AG20443 (cell line): Measurements from ENCODE around the gene MGAT3.

Source experiments
- DNase-seq: peaks from one replicate; pipeline ENCODE4 v3.0.0; 2012; ENCODE audit warnings: low spot score, mixed read lengths

Gene MGAT3

DNA sequence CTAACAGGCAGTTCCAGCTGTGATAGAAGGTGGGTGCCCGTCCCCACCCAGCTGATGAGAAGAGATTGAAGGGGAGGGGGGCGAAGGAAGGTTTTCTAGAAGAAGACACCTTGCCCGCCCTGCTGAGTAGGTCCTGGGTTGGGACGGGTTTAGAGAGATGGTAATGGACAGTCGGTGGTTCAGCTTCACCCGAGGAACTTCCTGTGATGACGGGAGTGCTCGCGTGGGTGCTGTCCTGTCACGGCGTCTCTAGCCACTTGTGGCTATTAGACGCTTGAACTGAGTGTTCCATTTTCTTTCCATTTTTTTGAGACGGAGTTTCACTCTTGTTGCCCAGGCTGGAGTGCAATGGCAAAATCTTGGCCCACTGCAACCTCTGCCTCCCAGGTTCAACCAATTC, 27.6 kb upstream of the MGAT3 start:
- DNase-seq = no peak

DNA sequence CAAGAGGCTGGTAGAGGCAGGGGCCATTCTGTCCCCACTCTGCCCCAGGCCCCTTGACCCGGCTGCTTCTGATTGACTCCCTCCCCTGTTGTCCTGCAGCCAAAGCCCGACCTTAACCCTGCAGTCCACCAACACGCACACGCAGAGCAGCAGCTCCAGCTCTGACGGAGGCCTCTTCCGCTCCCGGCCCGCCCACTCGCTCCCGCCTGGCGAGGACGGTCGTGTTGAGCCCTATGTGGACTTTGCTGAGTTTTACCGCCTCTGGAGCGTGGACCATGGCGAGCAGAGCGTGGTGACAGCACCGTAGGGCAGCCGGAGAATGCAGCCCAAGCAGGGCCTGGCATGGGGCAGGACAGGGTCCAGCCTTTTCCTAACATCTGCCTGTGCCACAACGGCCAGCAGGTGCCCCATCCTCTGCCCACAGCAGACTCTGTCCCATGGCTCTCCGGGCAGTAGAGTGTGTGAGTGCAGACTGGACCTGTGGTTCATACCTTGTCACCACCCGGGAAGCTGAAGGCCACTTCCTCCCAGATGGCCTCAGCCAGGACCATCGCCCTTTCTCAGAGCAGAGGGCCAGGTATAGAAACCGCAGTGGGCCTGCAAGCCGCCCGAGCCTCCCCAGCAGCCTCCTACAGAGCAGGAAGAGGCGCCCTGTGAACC, 26.8 kb upstream of the MGAT3 start:
- DNase-seq = no peak

DNA sequence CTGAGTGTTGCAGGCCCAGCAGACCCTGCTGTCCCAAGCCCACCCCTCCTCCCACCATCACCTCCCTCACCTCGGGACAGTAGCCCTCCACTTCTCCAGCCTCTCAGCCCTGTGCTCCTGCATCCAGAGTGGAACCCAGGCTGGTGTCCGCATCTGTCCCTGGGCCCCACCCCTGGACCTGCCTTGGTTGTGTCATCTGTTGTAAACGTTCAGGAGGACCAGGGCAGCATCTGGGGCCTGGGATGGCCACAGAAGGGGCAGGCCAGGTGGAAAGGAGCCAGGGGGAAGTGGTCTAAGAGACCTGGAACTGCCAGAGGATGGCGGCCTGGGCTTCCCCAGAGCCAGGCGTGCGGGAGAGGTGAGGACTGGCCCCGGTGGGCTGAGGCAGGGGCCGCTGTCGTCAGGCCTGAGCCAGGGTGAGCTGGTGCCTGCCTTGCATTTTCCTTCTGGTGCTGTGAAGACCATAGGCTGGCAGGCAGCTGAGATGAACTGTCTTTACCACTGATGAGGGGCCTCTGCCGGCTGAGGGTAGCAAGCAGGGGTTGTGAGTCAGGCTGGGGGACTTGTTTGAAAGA, 26.1 kb upstream of the MGAT3 start:
- DNase-seq = no peak

DNA sequence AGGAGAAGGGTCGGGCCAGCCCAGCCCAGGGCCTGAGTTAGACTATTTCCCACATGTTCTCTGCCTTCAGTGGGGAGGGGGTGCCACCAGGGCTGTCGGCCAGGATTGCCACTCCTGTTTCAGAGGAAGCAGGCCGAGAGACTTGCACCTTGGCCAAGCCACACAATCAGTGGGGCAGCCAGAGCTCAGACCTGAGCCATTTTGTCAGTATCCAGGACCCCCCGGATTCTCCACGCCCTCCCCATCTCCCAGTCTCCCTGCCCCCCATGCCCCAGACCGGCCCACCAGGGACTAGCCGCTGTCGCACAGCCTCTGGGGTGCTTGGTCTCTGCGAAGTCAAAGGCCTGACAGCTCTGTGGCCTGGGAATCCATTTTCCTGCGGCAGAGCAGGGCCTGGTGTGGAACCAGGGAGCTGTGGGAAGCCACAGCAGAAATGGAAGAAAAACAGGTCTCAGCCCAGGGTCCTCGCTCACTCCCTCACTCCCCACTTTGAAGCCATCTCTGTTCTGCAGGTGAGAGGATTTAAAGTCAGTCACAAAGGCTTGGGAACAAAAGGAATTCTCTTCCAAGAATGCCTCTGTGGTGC, 25.5 kb upstream of the MGAT3 start:
- DNase-seq = no peak

DNA sequence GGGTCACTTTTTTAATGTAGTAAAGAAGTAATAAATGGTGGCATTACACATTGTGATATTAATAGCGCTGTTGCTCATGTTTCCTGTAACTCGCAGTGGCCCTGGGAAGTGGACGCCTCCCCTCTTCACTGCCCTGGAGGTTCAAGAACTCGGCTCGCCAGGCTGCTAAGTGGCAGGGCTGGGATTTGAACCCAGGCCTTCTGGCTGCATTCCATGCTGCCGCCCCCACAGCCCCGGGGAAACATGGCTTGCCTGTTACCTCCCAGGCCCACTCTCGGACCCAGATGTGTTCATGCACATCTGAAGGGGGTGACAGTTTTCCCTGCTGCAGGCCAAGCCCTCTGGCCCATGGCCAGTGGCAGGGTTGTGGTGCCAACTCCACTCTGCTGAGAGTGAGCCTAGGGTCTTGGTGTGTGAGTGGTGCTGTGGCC, 25.0 kb upstream of the MGAT3 start:
- no peak for DNase-seq

DNA sequence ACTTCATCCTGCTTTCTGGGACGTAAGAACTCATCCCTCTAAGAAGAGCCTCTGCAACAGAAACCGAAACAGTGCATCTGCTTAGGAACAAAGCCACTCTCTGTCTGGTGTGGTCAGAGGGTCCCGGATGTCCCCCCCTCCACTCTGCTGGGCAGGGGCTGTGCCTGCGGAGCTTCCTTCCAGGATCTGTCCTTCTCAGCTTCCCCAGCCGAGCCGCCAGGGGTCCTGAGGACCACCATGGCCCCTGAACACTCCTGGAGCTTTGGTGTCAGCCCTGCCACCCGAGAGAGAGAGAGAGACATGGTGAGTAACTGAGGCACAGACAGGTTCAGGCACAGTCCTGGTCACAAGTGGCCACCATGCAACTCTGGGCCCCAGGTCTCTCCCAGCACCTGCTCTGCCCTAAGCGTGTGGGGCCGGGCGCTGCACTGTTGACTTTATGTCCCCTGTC, 24.4 kb upstream of the MGAT3 start:
- DNase-seq = no peak

DNA sequence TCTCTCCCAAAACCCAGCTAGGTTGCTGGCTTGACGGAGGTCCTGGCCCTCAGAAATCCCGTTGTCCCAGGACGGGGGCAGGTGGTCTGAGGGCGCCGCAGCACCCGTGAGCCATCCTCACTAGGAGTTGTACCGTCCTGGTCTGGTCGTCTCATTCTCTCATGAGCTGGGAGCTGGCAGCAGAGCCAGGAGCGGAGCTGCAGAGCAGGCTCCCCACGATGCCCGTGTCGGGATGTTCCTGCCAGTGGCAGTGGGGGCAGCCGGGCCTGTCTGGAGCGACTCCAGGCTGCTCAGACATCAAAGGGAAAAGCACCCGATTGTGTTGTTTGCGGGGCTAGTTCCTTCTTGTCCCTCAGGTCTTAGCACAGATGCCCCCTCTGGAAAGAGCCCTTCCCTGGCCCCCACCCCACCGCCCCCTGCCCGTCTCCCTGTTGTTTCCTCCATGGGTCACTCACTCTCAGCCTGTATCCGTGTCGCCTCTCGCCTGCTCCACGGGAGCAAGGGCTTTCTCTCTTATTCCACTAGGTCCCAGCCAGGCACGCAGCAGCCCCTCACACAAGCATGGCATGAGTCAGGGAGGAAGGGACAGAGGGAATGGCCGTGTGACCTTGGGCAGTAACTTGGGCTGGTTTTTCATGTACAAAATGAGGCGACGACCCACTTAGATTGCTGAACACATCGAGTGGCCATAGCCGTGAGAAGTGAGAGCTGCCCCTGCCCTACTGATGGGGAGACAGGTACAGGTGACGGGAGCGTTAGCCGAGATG, 23.2 kb upstream of the MGAT3 start:
- no peak for DNase-seq

DNA sequence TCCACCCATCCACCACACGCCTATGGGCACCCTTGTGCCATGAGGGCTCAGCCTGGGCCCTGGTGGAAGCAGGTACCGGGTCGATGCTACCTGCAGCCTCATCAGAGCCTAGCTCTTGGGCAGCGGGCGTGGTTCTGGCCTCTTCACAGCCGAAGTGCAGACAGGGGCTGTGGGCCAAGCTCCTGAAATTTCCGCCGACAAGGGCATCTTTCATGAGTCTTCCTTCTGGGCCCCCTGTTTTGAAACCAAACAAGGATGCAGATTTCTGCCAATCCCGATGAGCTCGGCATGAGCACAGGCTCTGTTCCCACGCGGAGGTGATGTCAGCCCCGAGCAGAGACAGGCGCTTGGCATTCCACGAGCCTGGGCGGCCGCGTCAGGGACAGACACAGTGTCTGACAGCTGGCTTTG, 22.6 kb upstream of the MGAT3 start:
- no peak for DNase-seq

DNA sequence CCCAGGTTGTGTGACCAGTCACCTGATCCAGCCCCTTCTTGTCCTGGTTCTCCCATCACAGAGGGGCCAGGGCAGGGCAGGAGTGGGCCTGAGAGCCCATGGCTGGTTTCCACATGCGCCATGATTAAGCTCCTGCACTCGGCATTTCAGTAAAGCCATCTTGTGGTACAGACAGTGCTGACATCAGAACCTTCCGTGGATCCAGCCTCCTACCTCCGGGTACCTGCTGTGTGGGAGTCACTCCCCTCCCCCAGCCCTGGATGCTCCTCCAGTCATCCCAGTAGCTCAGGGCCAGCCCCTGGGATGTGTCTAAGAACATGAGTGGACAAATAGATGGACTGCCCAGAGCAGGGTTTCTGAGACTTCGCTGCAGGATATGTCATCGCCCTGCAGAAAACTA, 22.1 kb upstream of the MGAT3 start:
- no peak for DNase-seq

DNA sequence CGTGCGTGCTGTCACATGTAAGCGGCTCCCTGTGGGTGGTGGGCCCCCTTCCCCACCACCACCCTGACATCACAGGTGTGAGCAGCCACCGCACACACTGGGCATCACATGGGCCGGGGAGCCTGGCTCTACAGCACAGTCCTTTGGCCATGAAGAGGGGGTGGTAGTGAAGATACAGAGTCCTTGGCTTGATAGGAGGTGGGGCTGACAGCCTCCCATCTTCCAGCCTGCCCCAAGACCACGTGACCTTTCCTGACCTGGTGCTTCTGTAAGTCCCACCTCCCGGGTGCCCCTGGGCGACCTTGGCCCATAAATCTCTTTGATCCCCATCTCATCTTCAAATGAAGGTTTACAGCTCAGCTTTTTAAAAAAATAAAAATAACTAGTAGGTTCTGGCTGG, 21.2 kb upstream of the MGAT3 start:
- DNase-seq = no peak

DNA sequence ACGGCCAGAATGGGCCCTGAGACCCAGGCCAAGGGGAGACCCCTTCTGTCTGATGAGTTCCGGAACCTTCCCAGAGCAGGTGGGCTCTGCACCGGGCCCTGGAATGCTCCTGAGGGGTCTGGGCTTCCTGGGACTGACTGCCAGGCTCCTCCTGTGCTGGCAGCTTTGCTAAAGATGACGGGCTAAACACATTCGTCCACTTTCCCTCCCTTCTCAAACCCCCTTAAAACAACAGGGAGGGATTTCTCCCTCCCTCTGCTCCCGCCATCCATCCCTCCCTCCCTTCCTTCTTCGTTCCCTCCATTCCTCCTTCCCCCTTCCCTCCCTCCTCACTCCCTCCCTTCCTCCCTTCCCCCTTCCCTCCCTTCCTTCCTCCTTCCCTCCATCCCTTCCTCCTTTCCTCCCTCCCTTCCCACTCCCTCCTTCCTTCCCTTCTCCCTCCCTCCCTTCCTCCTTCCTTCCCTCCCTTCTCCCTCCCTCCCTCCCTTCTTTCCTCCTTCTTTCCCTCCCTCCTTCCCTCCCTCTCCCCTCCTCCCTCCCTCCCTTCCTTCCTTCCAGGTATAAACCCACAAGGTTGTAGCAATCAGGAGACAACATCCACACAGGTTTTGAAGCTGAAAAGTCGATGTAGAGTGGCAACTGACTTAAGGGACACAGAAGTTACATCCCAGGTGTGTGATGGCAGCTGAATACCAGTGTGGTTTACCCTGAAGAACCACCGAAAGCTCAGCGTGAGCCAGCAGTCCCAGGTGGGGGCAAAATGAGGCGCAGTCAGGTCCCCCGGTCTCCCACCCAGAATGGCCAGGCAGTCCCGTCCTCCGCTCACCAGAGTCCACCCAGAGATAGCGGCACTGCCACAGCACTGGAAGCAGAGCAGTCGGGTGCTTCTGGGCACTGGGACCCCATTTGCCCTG, 18.8 kb upstream of the MGAT3 start:
- no peak for DNase-seq

DNA sequence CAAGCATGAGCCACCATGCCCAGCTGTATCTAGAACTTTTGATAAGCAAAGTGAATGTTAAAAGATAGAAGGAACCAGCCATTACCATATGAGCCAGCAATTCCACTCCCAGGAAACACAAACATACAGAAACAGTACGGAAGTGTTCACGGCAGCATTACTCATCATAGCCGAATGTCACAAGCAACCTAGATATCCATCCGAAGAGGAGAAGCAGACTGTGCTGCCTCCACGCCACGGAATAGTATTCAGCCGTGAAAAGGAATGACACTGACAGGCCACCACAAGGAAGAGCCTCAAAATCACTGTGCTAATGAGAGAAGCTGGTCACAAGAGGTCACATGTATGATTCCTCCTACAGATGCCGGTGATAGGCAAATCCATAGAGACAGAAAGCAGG, 17.6 kb upstream of the MGAT3 start:
- no peak for DNase-seq

DNA sequence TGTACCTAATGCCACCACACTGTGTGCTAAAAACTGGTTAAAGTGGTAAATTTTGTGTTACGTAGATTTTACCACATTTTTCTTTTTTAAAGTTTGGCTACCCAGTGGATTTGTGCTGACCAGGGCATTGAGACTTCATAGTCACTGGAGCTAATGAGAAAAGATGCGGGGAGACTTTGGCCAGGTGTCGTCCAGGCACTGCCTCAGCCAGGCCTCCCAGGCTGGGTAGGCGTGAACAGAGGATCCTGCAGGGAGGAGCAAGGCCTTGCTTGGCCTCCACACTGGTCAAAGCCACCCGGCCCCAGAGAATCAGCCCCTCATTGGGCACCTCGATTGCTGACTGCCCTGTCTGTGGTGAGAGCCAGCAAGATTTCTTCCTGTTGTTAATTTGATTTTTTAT, 13.4 kb upstream of the MGAT3 start:
- DNase-seq = no peak

DNA sequence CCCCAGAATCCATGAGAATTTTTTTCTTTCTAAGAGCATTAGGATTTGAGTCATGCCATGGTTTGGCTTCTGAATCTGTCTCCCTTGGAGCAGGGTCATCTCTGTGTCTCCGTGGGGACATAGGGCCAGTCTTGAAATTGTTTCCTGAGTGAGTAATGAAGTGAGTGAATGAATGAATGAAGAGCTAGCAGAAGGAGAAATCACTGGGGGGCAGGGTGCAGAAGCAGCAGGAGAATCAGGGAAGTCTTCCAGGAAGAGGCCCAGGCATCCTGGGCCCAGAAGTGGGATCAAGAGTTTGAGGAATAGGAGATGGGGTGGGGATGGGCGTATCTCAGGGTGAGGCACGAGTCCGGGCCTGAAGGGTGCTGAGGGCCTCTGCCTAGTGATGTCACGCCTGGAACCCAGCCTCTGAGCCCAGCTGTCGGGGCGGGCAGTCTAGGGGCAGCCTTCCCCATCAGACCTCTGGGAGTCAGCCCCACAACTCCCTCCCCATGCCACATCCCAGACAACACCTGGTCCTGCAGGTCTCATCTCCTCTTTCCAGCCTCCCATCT, 12.5 kb upstream of the MGAT3 start:
- DNase-seq = no peak

DNA sequence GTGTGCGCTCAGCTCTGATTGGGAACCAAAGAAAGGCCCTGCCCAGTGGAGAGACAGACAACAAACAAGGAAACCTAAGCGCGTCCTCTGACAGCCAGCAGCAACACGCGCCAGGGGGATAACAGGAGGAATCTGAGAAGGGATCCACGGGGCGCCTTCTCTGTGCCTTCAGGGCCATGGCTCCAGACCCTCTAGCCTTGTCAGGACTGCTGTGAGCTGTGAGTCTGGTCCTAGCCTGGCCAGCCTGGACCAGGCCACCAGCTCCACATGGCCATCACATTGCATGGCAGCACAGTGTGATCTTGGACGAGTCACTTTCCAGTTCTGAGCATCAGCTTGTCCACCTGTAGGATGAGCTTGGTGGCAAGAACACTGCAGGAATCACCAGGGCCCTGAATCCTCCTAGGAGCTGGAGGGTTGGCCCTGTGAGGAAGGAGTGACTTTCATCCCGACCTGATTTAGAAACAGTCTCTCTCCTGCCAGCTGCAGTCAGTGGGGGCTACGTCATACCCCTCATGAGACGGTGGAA, 11.8 kb upstream of the MGAT3 start:
- no peak for DNase-seq

DNA sequence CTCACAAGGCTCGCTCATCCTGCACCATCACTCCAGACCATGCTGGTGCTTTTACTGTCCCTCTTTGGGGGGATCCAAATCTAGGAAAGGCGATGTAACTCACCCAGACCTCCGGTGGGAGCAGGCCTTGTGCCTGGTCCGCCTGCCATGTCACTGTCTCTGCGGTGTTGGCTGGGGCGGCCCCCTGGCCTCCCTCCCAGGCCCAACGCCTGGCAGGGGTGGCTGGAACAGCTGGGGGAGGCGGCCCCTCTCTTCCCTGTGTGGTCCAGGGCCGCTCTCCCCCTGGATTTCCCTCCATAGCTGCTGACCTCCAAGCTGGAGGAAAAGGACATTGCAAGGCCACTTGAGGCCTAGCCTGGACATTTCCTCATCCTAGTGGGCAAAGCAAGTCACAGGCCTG, 11.1 kb upstream of the MGAT3 start:
- no peak for DNase-seq

DNA sequence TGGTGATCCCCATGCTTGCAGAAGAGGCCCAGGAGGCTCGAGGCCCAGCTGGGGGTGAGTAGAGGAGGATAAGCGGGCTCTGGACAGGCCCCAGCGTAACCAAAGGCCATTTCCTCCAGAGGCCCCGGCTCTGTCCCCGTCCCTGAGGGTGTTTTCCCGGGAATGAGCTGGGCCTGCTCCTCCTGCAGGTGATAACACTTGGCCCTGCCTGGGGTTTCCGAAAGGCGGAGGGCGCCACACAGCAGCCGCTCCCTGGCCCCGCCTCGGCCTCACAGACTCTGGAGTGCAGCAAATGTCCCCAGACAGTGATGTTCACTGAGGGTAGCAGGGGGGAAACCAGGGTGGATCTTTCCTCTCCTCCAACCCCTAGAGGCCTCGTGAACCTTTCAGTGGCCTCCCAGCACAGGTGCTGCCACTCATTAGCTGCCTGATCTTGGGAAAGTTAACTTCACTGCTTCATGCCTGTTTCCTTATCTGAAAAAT, 10.5 kb upstream of the MGAT3 start:
- no peak for DNase-seq

DNA sequence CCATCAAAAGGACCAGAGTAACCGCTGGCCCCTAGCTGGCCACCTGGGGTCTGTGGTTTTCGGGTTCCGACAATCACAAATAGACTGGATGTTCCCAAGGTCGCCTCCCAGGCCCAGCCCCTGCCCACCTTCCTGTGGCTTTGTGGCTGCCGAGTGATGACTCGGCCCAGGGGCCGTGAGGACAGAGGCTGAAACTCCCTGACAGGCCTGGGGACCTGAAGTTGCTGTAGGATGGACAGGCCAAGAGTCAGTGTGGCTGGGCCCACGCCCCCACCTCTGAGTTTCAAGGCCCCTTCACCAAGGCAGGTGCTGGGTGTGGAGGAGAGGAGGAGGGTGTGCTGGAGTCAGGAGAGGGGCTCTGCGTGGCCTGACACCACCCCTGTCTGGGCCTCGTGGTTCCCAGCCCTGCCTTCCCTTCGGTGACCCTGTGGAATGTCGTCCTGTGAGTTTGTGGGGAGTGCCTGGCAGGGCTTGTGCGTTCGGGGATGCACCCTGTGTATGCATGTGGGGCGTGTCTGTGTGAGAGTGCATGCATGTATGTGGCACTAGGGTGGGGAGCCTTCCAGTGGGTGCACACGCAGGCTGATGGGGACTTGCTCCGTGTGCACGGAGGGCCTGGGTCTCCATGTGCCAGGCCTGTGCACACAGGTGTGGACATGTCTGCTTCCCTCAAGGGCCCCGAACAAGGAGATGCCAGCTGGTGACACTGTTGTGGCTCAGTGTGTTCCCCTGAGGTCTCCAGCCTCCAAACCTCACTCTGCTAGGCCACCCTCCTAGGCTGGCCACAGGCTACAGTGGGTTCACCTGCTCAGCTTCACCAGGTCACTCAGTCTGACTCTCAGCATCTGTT, 8.4 kb upstream of the MGAT3 start:
- DNase-seq = no peak

DNA sequence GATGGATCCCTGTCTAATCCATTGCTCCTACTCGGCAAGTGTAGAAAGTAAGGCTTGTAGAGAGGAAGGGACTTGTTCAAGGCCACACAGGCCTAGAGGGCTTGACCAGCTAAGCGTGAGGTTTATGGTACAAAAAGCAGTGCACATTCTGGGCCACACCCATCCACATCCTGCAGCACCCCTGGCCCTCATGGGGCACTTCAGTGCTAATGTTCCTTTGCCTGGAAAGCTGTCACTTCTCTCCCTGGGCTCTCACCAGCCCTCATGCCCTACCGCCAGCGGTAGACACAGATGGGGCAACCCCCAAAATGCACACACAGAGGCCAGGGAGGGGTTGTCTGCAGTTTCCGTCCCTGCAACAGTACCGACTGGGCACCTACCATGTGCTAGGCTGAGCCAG, 7.1 kb upstream of the MGAT3 start:
- DNase-seq = no peak

DNA sequence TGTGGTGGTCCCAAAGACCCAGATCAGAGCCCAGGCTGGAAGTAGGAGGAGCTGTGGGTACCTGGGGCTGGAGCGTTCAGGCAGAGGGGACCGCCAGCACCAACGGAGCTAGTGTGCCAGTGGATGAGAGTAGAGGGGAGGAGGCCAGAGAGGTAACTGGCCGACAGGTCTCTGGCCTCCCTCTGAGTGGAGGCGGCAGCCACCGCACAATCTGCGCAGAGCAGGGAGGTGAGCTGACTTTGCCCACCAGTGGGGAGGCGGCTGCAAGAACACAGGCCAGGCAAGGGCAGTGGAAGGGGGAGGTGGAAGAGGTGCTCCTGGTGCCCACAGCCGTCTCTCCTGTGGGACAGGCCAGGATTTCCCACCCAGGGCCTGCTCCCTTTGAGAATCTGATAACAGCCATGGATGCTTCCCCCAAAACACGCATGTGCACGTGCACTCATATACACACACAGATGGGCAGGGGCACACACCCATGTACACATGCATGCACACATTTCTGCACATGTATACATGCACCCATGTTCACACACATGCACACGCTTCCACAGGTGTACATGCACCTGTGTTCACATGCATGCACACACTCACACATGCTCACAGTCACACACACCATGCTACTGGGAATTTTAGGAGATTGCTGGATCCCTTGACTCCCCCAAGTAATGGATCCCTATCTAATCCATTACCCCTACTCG, 6.4 kb upstream of the MGAT3 start:
- DNase-seq = no peak
